Endothelial cell of umbilical vein (primary cell): ENCODE measurements around the gene ITGA11. TPM values are rescaled to one million over a fixed set of nuclear protein-coding genes. Genes with fewer than 3 reads are reported as not detected.

ENCODE experiments used
- BruUV-seq: library from RNA; stranded (reverse); fragments of 400-500 nt; replicated peaks from 2 replicates; lab custom pipeline; 2021; lab: Mats Ljungman, UMichigan
- CTCF ChIA-PET: fragments of 300-600, 350-600 bp; sonication (Branson Sonifier 250); formaldehyde crosslinking; loops from one replicate; lab custom pipeline; 2021; ENCODE audit warnings: antibody characterized with exemption, inconsistent platforms; lab: Charles Lee
- POLR2A ChIA-PET: fragments of 300-600, 350-600 bp; sonication (Branson Sonifier 250); formaldehyde crosslinking; loops from one replicate; lab custom pipeline; 2021; ENCODE audit warnings: antibody characterized with exemption, inconsistent platforms; lab: Charles Lee
- DNase-seq: peaks from one replicate; pipeline ENCODE4 v3.0.0-alpha.2; 2011; ENCODE audit warnings: low read depth, low spot score
- FAIRE-seq: peaks from 2 replicates; lab custom pipeline; 2011; peaks lifted over from hg19 to GRCh38; lab: Jason Lieb, UNC
- H2AFZ ChIP-seq: 2 replicates; pipeline ENCODE4 v1.6.0; 2012; ENCODE audit warnings: low read depth, low read length, control low read depth, inconsistent platforms
- H3K27ac ChIP-seq: 2 replicates; pipeline ENCODE4 v1.5.1; 2011; ENCODE audit warnings: low read depth, mild to moderate bottlenecking, control low read depth, low read length, moderate library complexity; ENCODE audit not compliant: insufficient read depth
- H3K27me3 ChIP-seq, 2 experiments: 2 replicates each; pipeline versions ENCODE4 v1.6.0 to v1.6.1; 2011; ENCODE audit warnings: low read length in 2 of 2, mixed read lengths in 1 of 2; ENCODE audit not compliant: control insufficient read depth in 2 of 2, insufficient read depth in 2 of 2
- H3K36me3 ChIP-seq, 2 experiments: 2 replicates in 1 of 2; 3 replicates in 1 of 2; pipeline ENCODE4 v1.5.1; 2011; ENCODE audit warnings: low read length in 2 of 2, mild to moderate bottlenecking in 1 of 2, moderate library complexity in 1 of 2; ENCODE audit not compliant: control insufficient read depth in 2 of 2, insufficient read depth in 2 of 2; ENCODE audit errors: extremely low read depth in 1 of 2
- H3K4me1 ChIP-seq: 3 replicates; pipeline ENCODE4 v1.5.1; 2011; ENCODE audit warnings: mild to moderate bottlenecking, low read length; ENCODE audit not compliant: control insufficient read depth, insufficient read depth; ENCODE audit errors: extremely low read depth
- H3K4me2 ChIP-seq: 2 replicates; pipeline ENCODE4 v1.6.1; 2011; ENCODE audit warnings: low read length, control low read depth, mixed read lengths; ENCODE audit not compliant: insufficient read depth
- H3K4me3 ChIP-seq, 3 experiments: fragments of 200-600 bp in 1 of 3; sonication (generic), shearing (Covaris generic) in 1 of 3; replicated peaks in 1 of 3; 2 replicates each; pipeline ENCODE4 v1.5.1; 2011 to 2016; ENCODE audit warnings: control low read depth in 3 of 3, low read length in 3 of 3, mild to moderate bottlenecking in 2 of 3, inconsistent platforms in 1 of 3, low read depth in 1 of 3, moderate library complexity in 1 of 3; ENCODE audit not compliant: insufficient read depth in 1 of 3
- H3K79me2 ChIP-seq: 2 replicates; pipeline ENCODE4 v1.6.0; 2012; ENCODE audit warnings: low read length, inconsistent platforms; ENCODE audit not compliant: control insufficient read depth, insufficient read depth
- H3K9ac ChIP-seq: replicated peaks from 2 replicates; pipeline ENCODE3; 2011; ENCODE audit warnings: low read length, control low read depth; ENCODE audit not compliant: insufficient read depth; ENCODE audit errors: extremely low read depth
- H3K9me1 ChIP-seq: replicated peaks from 3 replicates; pipeline ENCODE4 v1.6.0; 2011; ENCODE audit warnings: mild to moderate bottlenecking, low read length; ENCODE audit not compliant: control insufficient read depth, insufficient read depth; ENCODE audit errors: extremely low read depth
- H3K9me3 ChIP-seq: replicated peaks from 2 replicates; pipeline ENCODE4 v1.5.1; 2012; ENCODE audit warnings: low read length, inconsistent platforms; ENCODE audit not compliant: control insufficient read depth, insufficient read depth
- H4K20me1 ChIP-seq: replicated peaks from 2 replicates; pipeline ENCODE3; 2011; ENCODE audit warnings: mild to moderate bottlenecking, low read length; ENCODE audit not compliant: control insufficient read depth, insufficient read depth; ENCODE audit errors: extremely low read depth
- EZH2 ChIP-seq: IDR thresholded peaks from 2 replicates; pipeline ENCODE4 v1.6.1; 2012; ENCODE audit warnings: borderline replicate concordance, low read depth, mild to moderate bottlenecking, moderate library complexity, low read length, inconsistent platforms; ENCODE audit not compliant: severe bottlenecking
- GATA2 ChIP-seq: IDR thresholded peaks from 2 replicates; pipeline ENCODE4 v1.7.0; 2011; ENCODE audit warnings: low read depth, mild to moderate bottlenecking, moderate library complexity, mixed read lengths, low read length; ENCODE audit not compliant: insufficient read length, insufficient read depth
- JUN ChIP-seq: IDR thresholded peaks from 2 replicates; pipeline ENCODE4 v1.6.1; 2011; ENCODE audit warnings: borderline replicate concordance, low read depth; ENCODE audit not compliant: insufficient read length, insufficient read depth
- dilution Hi-C: fragments of 300-500 bp; cut with MboI; formaldehyde crosslinking; loops from one replicate; pipeline ENCODE4 v1.15.0; 2019; ENCODE audit warnings: low sequenced_read_pairs; ENCODE audit not compliant: extremely low pct_ligation_motif_present
- intact Hi-C: fragments of 100-400 bp; cut with micrococcal nuclease; formaldehyde crosslinking; loops from one replicate; pipeline ENCODE4 v1.10.0; 2022
- polyA plus RNA-seq, 4 experiments: library from polyadenylated mRNA; depleted of rRNA in 3 of 4; stranded (reverse) in 3 of 4; unstranded in 1 of 4; fragments of >200 nt; gene quantifications; 2 replicates each; pipeline versions ENCODE4 v1.2.1 to v1.2.3, GENCODE V29; 2011 to 2012; ENCODE audit warnings: missing spikeins in 1 of 4
- total RNA-seq: library from RNA; stranded (reverse); gene quantifications from 2 replicates; pipeline ENCODE4 v1.2.3, GENCODE V29; 2021
- TF ChIP-seq, protein P1 (sequence below), 2 donors: IDR thresholded peaks; 1 replicate in 1 of 2; 2 replicates in 1 of 2; pipeline ENCODE4 v1.5.1; 2011; ENCODE audit warnings: low read length in 2 of 2, mild to moderate bottlenecking in 2 of 2, moderate library complexity in 2 of 2, control low read depth in 1 of 2, inconsistent platforms in 1 of 2, low read depth in 1 of 2; ENCODE audit not compliant: insufficient read depth in 1 of 2; ENCODE audit errors: extremely low read depth in 1 of 2
- TF ChIP-seq, protein P2 (sequence below): IDR thresholded peaks from 2 replicates; pipeline ENCODE4 v1.6.1; 2011; ENCODE audit not compliant: insufficient read depth, insufficient read length

Gene ITGA11
- total and polyA plus RNA-seq, 2 donors (not counting 3 experiments of a cell fraction or from before 2014, with no cell fraction given) = 0.18 to 1.0 TPM

DNA sequence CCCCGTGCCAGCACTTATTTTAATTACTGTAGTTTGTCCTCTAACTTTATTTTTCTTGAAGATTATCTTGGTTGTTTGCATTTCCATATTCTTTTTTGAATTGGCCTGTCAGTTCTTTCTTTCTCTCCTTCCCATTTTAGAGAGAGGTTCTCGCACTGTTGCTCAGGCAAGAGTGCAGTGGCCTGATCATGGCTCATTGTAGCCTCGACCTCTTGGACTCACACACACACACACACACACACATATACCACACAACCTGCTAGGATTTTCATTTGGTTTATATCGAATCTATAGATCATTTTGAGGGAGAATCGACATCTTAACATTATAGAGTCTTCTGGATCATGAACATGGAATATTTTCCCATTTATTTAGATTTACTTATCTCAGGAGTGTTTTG is 145.7 kb downstream of the ITGA11 start:
- H3K9me3 ChIP-seq = no peaks in the 10 kb centered on the region
- ChIA-PET POLR2A (no interaction called here), CTCF (no interaction called here)
- no peak overlapping the region for H2AFZ ChIP-seq
- no peak for TF ChIP-seq GATA2
- no peak for TF ChIP-seq JUN
- TF ChIP-seq, protein P1, sequence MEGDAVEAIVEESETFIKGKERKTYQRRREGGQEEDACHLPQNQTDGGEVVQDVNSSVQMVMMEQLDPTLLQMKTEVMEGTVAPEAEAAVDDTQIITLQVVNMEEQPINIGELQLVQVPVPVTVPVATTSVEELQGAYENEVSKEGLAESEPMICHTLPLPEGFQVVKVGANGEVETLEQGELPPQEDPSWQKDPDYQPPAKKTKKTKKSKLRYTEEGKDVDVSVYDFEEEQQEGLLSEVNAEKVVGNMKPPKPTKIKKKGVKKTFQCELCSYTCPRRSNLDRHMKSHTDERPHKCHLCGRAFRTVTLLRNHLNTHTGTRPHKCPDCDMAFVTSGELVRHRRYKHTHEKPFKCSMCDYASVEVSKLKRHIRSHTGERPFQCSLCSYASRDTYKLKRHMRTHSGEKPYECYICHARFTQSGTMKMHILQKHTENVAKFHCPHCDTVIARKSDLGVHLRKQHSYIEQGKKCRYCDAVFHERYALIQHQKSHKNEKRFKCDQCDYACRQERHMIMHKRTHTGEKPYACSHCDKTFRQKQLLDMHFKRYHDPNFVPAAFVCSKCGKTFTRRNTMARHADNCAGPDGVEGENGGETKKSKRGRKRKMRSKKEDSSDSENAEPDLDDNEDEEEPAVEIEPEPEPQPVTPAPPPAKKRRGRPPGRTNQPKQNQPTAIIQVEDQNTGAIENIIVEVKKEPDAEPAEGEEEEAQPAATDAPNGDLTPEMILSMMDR (IDR thresholded peaks at IDR 0.05; ENCODE audit: extremely low read depth in 1 of 2, insufficient read depth in 1 of 2, low read depth in 1 of 2, low read length in 2 of 2) = no peak
- TF ChIP-seq, protein P2, sequence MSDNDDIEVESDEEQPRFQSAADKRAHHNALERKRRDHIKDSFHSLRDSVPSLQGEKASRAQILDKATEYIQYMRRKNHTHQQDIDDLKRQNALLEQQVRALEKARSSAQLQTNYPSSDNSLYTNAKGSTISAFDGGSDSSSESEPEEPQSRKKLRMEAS = no peak
- no peak for TF ChIP-seq EZH2
- no peak overlapping the region for H3K27ac ChIP-seq
- no peaks in the 10 kb centered on the region for H3K9me1 ChIP-seq
- H3K79me2 ChIP-seq = peaks cover 98% of the 10 kb centered on the region
- H3K4me3 ChIP-seq = no peak overlapping the region
- no peaks in the 10 kb centered on the region for H3K27me3 ChIP-seq
- intact Hi-C loops = no loop called here
- peaks cover 7 to 13% of the 10 kb centered on the region in 2 experiments for H3K36me3 ChIP-seq
- BruUV-seq = no TSS peak
- dilution Hi-C loops = no loop called here
- peaks cover 4% of the 10 kb centered on the region for H3K4me1 ChIP-seq
- H4K20me1 ChIP-seq = peaks cover 13% of the 10 kb centered on the region
- no peak for FAIRE-seq
- H3K9ac ChIP-seq = no peak overlapping the region
- H3K4me2 ChIP-seq = no peak overlapping the region
- DNase-seq = no peak
